ENCODE data around the gene ELP4.
"Not testable (repeated sequence)": the region's sequence is repeated elsewhere in the genome, so short reads cannot be mapped to it uniquely, and the experiment has no call there.

The ELP4 gene

GRCh38 chr11:31687861-31688260 lies 178.3 kb downstream of the ELP4 start:
- H3K9me3 Mint-ChIP-seq (ENCODE audit: low read depth) = no peaks in the 10 kb centered on the region
- no peaks in the 10 kb centered on the region for H3K27me3 Mint-ChIP-seq
- peaks cover 5% of the 10 kb centered on the region for H3K4me1 Mint-ChIP-seq (ENCODE audit: low read depth)
- H3K27ac Mint-ChIP-seq = no peak overlapping the region
- H3K4me3 Mint-ChIP-seq = no peak overlapping the region
- H3K36me3 Mint-ChIP-seq = peaks cover 12% of the 10 kb centered on the region

GRCh38 chr11:31689559-31689958 lies 180.0 kb downstream of the ELP4 start:
- Mint-ChIP-seq H3K9me3 (ENCODE audit: low read depth) (peaks cover 3% of the 10 kb centered on the region), H3K27ac (no peak overlapping the region), H3K27me3 (no peaks in the 10 kb centered on the region), H3K36me3 (peaks cover 22% of the 10 kb centered on the region), H3K4me3 (no peak overlapping the region), H3K4me1 (ENCODE audit: low read depth) (peaks cover 5% of the 10 kb centered on the region)

GRCh38 chr11:31690041-31690440 lies 180.5 kb downstream of the ELP4 start:
- no peak overlapping the region for H3K4me3 Mint-ChIP-seq
- H3K36me3 Mint-ChIP-seq = peaks cover 25% of the 10 kb centered on the region
- H3K4me1 Mint-ChIP-seq (ENCODE audit: low read depth) = peaks cover 5% of the 10 kb centered on the region
- H3K27me3 Mint-ChIP-seq = no peaks in the 10 kb centered on the region
- no peak overlapping the region for H3K27ac Mint-ChIP-seq
- peaks cover 3% of the 10 kb centered on the region for H3K9me3 Mint-ChIP-seq (ENCODE audit: low read depth)

GRCh38 chr11:31690516-31690915 lies 180.9 kb downstream of the ELP4 start:
- H3K27me3 Mint-ChIP-seq = no peaks in the 10 kb centered on the region
- no peak overlapping the region for H3K27ac Mint-ChIP-seq
- peaks cover 5% of the 10 kb centered on the region for H3K4me1 Mint-ChIP-seq (ENCODE audit: low read depth)
- H3K9me3 Mint-ChIP-seq (ENCODE audit: low read depth) = peaks cover 3% of the 10 kb centered on the region
- no peak overlapping the region for H3K4me3 Mint-ChIP-seq
- peaks cover 25% of the 10 kb centered on the region for H3K36me3 Mint-ChIP-seq

- Mint-ChIP-seq H3K27me3 (no peaks in the 10 kb centered on the region), H3K4me1 (ENCODE audit: low read depth) (peaks cover 10% of the 10 kb centered on the region), H3K9me3 (ENCODE audit: low read depth) (peaks cover 3% of the 10 kb centered on the region), H3K27ac (no peak overlapping the region), H3K4me3 (no peak overlapping the region), H3K36me3 (peaks cover 23% of the 10 kb centered on the region)
Observed at GRCh38 chr11:31692466-31692865, 182.9 kb downstream of the ELP4 start.

GRCh38 chr11:31697049-31697448 lies 187.5 kb downstream of the ELP4 start:
- H3K36me3 Mint-ChIP-seq = peaks cover 21% of the 10 kb centered on the region
- not testable (repeated sequence) for H3K27ac Mint-ChIP-seq; H3K4me1 Mint-ChIP-seq (ENCODE audit: low read depth); H3K27me3 Mint-ChIP-seq; H3K9me3 Mint-ChIP-seq (ENCODE audit: low read depth); H3K4me3 Mint-ChIP-seq

GRCh38 chr11:31699066-31699465 lies 189.5 kb downstream of the ELP4 start:
- Mint-ChIP-seq H3K27me3 (no peaks in the 10 kb centered on the region), H3K4me3 (no peak overlapping the region), H3K27ac (no peak overlapping the region), H3K4me1 (ENCODE audit: low read depth) (peaks cover 5% of the 10 kb centered on the region), H3K9me3 (ENCODE audit: low read depth) (no peaks in the 10 kb centered on the region), H3K36me3 (peaks cover 9% of the 10 kb centered on the region)

GRCh38 chr11:31702966-31703365 lies 193.4 kb downstream of the ELP4 start:
- peaks cover 13% of the 10 kb centered on the region for H3K36me3 Mint-ChIP-seq
- H3K27me3 Mint-ChIP-seq = no peaks in the 10 kb centered on the region
- no peak overlapping the region for H3K27ac Mint-ChIP-seq
- H3K9me3 Mint-ChIP-seq (ENCODE audit: low read depth) = no peaks in the 10 kb centered on the region
- no peak overlapping the region for H3K4me3 Mint-ChIP-seq
- no peaks in the 10 kb centered on the region for H3K4me1 Mint-ChIP-seq (ENCODE audit: low read depth)

- Mint-ChIP-seq H3K27ac (no peak overlapping the region), H3K36me3 (peaks cover 14% of the 10 kb centered on the region), H3K4me3 (no peak overlapping the region), H3K9me3 (ENCODE audit: low read depth) (no peaks in the 10 kb centered on the region), H3K4me1 (ENCODE audit: low read depth) (no peaks in the 10 kb centered on the region), H3K27me3 (no peaks in the 10 kb centered on the region)
Observed at GRCh38 chr11:31706357-31706756, 196.8 kb downstream of the ELP4 start.

- H3K4me1 Mint-ChIP-seq (ENCODE audit: low read depth) = no peaks in the 10 kb centered on the region
- H3K27me3 Mint-ChIP-seq = no peaks in the 10 kb centered on the region
- peaks cover 17% of the 10 kb centered on the region for H3K36me3 Mint-ChIP-seq
- no peak overlapping the region for H3K27ac Mint-ChIP-seq
- no peak overlapping the region for H3K4me3 Mint-ChIP-seq
- H3K9me3 Mint-ChIP-seq (ENCODE audit: low read depth) = no peaks in the 10 kb centered on the region
Observed at GRCh38 chr11:31711137-31711536, 201.6 kb downstream of the ELP4 start.

GRCh38 chr11:31712851-31713250 lies 203.3 kb downstream of the ELP4 start:
- Mint-ChIP-seq H3K36me3 (peaks cover 17% of the 10 kb centered on the region), H3K9me3 (ENCODE audit: low read depth) (no peaks in the 10 kb centered on the region), H3K27me3 (no peaks in the 10 kb centered on the region), H3K4me3 (no peak overlapping the region), H3K27ac (no peak overlapping the region), H3K4me1 (ENCODE audit: low read depth) (no peaks in the 10 kb centered on the region)

- Mint-ChIP-seq H3K4me1 (ENCODE audit: low read depth) (no peaks in the 10 kb centered on the region), H3K27ac (no peak overlapping the region), H3K4me3 (no peak overlapping the region), H3K9me3 (ENCODE audit: low read depth) (no peaks in the 10 kb centered on the region), H3K27me3 (no peaks in the 10 kb centered on the region), H3K36me3 (peaks cover 14% of the 10 kb centered on the region)
Observed at GRCh38 chr11:31714840-31715239, 205.3 kb downstream of the ELP4 start.

- H3K4me3 Mint-ChIP-seq = no peak overlapping the region
- no peak overlapping the region for H3K27ac Mint-ChIP-seq
- H3K36me3 Mint-ChIP-seq = peaks cover 27% of the 10 kb centered on the region
- no peaks in the 10 kb centered on the region for H3K4me1 Mint-ChIP-seq (ENCODE audit: low read depth)
- H3K27me3 Mint-ChIP-seq = no peaks in the 10 kb centered on the region
- H3K9me3 Mint-ChIP-seq (ENCODE audit: low read depth) = no peaks in the 10 kb centered on the region
Observed at GRCh38 chr11:31720225-31720624, 210.7 kb downstream of the ELP4 start.

- Mint-ChIP-seq H3K4me3 (no peak overlapping the region), H3K9me3 (ENCODE audit: low read depth) (no peaks in the 10 kb centered on the region), H3K4me1 (ENCODE audit: low read depth) (no peaks in the 10 kb centered on the region), H3K27me3 (no peaks in the 10 kb centered on the region), H3K36me3 (peaks cover 30% of the 10 kb centered on the region), H3K27ac (no peak overlapping the region)
Observed at GRCh38 chr11:31720671-31721365, 211.3 kb downstream of the ELP4 start.

GRCh38 chr11:31722754-31723153 lies 213.2 kb downstream of the ELP4 start:
- Mint-ChIP-seq H3K4me1 (ENCODE audit: low read depth) (no peaks in the 10 kb centered on the region), H3K27me3 (no peaks in the 10 kb centered on the region), H3K27ac (no peak overlapping the region), H3K4me3 (no peak overlapping the region), H3K9me3 (ENCODE audit: low read depth) (no peaks in the 10 kb centered on the region), H3K36me3 (peaks cover 34% of the 10 kb centered on the region)

- no peak overlapping the region for H3K27ac Mint-ChIP-seq
- no peaks in the 10 kb centered on the region for H3K27me3 Mint-ChIP-seq
- no peaks in the 10 kb centered on the region for H3K9me3 Mint-ChIP-seq (ENCODE audit: low read depth)
- no peak overlapping the region for H3K4me3 Mint-ChIP-seq
- peaks cover 36% of the 10 kb centered on the region for H3K36me3 Mint-ChIP-seq
- no peaks in the 10 kb centered on the region for H3K4me1 Mint-ChIP-seq (ENCODE audit: low read depth)
Observed at GRCh38 chr11:31725176-31725575, 215.6 kb downstream of the ELP4 start.
